Mammary epithelial cell (primary cell): ENCODE measurements around the gene SLC6A4.

Experiments
- EZH2 ChIP-seq: IDR thresholded peaks from 2 replicates; pipeline ENCODE4 v1.6.1; 2012; ENCODE audit warnings: low read length, inconsistent platforms, borderline replicate concordance
- TF ChIP-seq, protein P1 (sequence below), 2 donors: IDR thresholded peaks in 1 of 2; conservative IDR thresholded peaks in 1 of 2; 2 replicates each; pipeline ENCODE4 v1.5.1; 2011 to 2012; ENCODE audit warnings: inconsistent platforms in 2 of 2, low read length in 2 of 2, mild to moderate bottlenecking in 2 of 2, control low read depth in 1 of 2, low read depth in 1 of 2; ENCODE audit not compliant: insufficient read depth in 1 of 2; ENCODE audit errors: extremely low read depth in 1 of 2

DNA sequence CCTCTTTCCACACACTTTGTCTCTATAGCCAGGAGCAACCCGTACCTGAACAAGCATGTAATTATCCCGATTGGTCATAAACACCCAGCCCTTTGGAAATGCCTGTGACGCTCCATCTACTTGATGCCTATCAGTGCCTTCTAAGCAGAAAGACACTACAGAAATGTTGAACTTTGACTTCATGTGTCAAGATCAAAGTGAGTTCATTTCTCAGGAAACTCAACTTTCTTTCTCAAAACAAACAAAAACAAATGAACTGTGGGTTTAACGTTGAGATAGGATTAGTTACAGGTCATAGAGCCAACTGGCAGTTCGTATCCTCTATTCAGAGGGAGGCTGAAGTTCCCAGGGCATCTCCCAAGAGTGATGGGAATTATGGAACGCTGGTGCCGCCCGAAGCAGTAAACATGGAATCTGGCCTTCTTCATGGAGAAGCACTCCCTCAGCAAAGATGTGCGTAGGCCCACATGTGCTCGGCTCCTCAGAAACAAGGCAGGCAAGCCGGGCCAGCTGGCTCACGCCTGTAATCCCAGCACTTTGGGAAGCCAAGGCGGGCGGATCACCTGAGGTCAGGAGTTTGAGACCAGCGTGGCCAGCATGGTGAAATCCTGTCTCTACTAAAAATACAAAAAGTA is 9.5 kb downstream of the SLC6A4 start:
- TF ChIP-seq, protein P1, sequence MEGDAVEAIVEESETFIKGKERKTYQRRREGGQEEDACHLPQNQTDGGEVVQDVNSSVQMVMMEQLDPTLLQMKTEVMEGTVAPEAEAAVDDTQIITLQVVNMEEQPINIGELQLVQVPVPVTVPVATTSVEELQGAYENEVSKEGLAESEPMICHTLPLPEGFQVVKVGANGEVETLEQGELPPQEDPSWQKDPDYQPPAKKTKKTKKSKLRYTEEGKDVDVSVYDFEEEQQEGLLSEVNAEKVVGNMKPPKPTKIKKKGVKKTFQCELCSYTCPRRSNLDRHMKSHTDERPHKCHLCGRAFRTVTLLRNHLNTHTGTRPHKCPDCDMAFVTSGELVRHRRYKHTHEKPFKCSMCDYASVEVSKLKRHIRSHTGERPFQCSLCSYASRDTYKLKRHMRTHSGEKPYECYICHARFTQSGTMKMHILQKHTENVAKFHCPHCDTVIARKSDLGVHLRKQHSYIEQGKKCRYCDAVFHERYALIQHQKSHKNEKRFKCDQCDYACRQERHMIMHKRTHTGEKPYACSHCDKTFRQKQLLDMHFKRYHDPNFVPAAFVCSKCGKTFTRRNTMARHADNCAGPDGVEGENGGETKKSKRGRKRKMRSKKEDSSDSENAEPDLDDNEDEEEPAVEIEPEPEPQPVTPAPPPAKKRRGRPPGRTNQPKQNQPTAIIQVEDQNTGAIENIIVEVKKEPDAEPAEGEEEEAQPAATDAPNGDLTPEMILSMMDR (conservative IDR thresholded peaks at IDR 0.05 in 1 of 2, IDR thresholded peaks at IDR 0.05 in 1 of 2; ENCODE audit: extremely low read depth in 1 of 2, insufficient read depth in 1 of 2, low read depth in 1 of 2, low read length in 2 of 2): no peak
- TF ChIP-seq EZH2: no peak
